Endothelial cell of umbilical vein (primary cell): Measurements from ENCODE around the gene ZNRF3.

Experiments used
- CTCF ChIP-seq, 2 donors: IDR thresholded peaks; 1 replicate in 1 of 2; 2 replicates in 1 of 2; pipeline ENCODE4 v1.5.1; 2011; ENCODE audit warnings: low read length in 2 of 2, mild to moderate bottlenecking in 2 of 2, moderate library complexity in 2 of 2, control low read depth in 1 of 2, inconsistent platforms in 1 of 2, low read depth in 1 of 2; ENCODE audit not compliant: insufficient read depth in 1 of 2; ENCODE audit errors: extremely low read depth in 1 of 2
- EZH2 ChIP-seq: IDR thresholded peaks from 2 replicates; pipeline ENCODE4 v1.6.1; 2012; ENCODE audit warnings: borderline replicate concordance, low read depth, mild to moderate bottlenecking, moderate library complexity, low read length, inconsistent platforms; ENCODE audit not compliant: severe bottlenecking
- FOS ChIP-seq: IDR thresholded peaks from 2 replicates; pipeline ENCODE4 v1.6.1; 2011; ENCODE audit warnings: mild to moderate bottlenecking, low read length, moderate library complexity, borderline replicate concordance; ENCODE audit not compliant: insufficient read depth
- GATA2 ChIP-seq: IDR thresholded peaks from 2 replicates; pipeline ENCODE4 v1.7.0; 2011; ENCODE audit warnings: low read depth, mild to moderate bottlenecking, moderate library complexity, mixed read lengths, low read length; ENCODE audit not compliant: insufficient read length, insufficient read depth
- MAX ChIP-seq: IDR thresholded peaks from 2 replicates; pipeline ENCODE4 v1.6.1; 2011; ENCODE audit not compliant: insufficient read depth, insufficient read length
- MYC ChIP-seq: IDR thresholded peaks from one replicate; pipeline ENCODE4 v1.6.1; 2011; ENCODE audit warnings: mild to moderate bottlenecking, low read depth, low read length
- POLR2A ChIP-seq: IDR thresholded peaks from 2 replicates; pipeline ENCODE4 v1.6.1; 2012; ENCODE audit warnings: low read depth, mild to moderate bottlenecking, control low read depth, low read length
- POLR2AphosphoS5 ChIP-seq: IDR thresholded peaks from 2 replicates; pipeline ENCODE4 v1.6.1; 2012; ENCODE audit warnings: low read depth, mild to moderate bottlenecking, control low read depth, low read length, moderate library complexity; ENCODE audit not compliant: insufficient read depth

- no peak for TF ChIP-seq POLR2A
- no peak for TF ChIP-seq CTCF (IDR thresholded peaks at IDR 0.05; ENCODE audit: extremely low read depth in 1 of 2, insufficient read depth in 1 of 2, low read depth in 1 of 2, low read length in 2 of 2)
- no peak for TF ChIP-seq FOS
- no peak for TF ChIP-seq POLR2AphosphoS5
- no peak for TF ChIP-seq EZH2
- TF ChIP-seq MAX: no peak
- TF ChIP-seq MYC: no peak
- no peak for TF ChIP-seq GATA2
Measured at GRCh38 chr22:29087012-29087411, 203.6 kb downstream of the ZNRF3 start.
